GM19023 (cell line): Measurements from ENCODE around the gene ENPP6.

Source experiments
- ATAC-seq: cut with Tn5 transposase; IDR thresholded peaks from one replicate; pipeline ENCODE4 v1.9.1; 2021; ENCODE audit warnings: mild to moderate bottlenecking, moderate library complexity; ENCODE audit not compliant: unreplicated experiment

The ENPP6 gene

DNA sequence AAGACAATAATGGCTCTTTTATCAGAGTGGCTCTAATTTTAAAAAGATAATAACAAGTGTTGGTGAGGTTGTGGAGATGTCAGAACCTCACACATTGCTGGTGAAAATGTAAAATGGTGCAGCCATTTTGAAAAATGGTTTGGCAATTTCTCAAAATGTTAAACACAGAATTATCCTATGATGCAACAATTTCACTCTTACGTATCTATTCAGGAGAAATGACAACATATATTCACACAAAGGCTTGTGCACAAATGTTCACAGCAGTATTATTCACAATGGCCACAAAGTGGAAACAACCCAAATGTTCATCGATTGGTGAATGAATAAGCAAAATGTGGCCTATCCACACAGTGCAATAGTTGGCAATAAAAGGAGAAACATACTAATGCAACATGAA, 24.7 kb downstream of the ENPP6 start:
- ATAC-seq = no peak

DNA sequence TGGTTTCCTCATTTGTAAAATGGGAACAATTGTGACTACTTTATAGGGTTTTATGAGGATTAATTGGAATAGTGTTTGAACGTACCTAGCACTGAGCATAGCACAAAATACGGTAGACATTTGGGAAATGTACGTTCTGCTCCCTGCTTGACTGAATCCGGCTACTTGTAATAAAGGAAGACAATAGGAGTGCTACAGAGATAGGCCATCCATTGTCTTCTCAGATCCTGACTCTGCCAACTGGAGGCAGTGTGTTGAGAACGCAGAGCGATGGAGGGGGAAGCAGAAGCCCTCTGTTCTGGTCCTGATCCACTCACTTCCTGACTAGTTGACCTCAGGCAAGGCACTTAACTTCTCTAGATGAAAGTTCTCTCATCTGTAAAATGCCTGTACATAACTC, 26.4 kb downstream of the ENPP6 start:
- ATAC-seq = no peak

DNA sequence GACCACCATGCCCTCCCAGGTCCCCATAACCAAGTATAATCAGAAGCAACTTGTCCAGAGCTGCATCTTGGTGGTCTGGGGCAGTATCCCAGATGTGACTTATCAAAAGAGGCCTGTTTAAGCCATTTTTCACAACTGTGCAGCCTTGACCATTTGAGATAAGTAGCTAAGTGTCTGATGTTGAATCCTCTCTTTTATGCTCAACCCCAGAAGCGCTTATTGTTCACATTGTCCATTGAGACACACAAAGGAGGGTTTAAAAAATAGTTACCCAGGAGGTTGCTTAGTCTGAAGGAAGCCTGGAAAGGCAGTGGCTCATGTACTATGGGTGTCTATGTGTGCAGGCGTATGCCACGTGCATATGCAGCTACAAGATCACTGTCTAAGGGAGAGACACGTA, 27.0 kb downstream of the ENPP6 start:
- no peak for ATAC-seq

DNA sequence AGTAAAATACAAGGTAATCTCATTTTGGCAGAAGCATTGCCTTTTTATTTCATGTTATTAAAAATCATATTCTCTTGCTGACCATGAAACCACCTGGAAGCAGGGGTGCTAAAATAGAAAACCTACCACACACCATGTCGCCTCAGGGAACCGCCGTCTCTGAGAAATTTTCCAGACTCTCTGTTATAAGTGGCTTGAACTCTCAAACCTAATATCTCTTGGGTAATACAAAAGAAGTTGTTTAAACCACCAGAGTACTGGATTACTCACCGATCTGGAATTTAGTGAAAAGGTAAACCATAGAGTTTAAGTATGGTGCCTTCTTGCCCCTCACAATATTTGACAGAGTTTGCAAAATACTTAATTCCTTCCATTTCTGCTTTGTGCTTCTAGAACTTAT, 27.7 kb downstream of the ENPP6 start:
- ATAC-seq = no peak

DNA sequence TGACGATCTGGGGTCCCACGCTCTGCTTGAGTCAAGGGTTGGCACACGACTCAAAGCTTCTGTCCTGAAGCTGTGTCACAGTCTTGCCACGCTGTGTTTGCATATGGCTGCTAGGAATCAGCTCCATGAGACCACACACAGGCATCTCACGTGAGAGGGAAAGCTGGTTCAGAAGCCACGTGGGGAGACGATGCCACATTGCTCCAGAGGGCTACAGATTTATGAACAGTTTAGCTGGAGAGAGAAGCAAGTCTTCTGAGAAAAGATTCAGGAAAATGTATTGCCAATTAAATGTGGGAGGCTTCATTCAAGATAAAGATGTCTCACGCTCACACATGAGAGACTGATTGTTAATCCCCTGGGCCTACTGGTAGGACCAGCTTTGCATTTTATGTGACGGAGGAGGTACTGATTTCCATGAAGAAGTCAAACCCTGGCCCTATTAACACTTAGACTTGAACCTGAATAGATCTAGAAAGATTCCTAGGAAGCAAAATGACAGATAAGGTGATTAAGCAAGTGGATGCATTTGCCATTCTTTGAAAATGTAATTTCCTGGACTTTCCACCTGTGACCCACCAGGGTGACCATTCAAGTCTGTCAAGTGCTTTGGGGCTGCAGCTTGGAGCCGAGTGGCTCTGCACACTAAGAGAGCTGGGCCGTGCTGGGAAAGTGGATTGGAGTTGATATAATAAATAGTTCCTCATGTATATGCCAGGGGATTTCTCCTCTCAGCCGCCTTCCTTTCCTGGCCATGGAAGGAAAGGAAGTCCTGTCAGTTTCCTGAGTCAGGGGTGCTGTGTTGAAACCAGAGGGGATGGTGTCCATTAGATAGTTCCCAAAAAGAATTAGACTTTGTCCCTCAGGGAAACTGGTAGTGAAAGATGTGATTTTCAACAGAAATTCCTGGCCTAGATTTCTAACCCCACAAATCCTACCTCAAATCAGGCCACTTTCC, 29.0 kb downstream of the ENPP6 start:
- ATAC-seq = no peak

DNA sequence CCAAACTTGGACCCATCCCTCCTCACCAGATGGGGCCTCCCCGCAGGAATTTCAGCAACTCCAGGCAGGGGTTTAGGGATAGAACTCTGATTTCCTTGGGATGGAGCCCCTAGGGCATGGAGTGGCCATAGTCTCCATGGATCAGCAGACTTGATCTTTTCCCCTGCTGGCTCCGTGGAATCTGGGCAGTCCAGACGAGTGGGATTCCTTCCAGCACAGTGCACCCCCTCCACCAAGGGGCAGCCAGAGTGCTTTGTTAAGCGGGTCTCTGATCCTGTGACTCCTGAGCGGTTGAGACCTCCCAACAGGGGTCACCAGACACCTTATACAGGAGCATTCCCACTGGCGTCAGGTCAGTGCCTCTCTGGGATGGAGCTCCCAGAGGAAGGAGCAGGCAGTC, 40.4 kb downstream of the ENPP6 start:
- ATAC-seq = no peak

DNA sequence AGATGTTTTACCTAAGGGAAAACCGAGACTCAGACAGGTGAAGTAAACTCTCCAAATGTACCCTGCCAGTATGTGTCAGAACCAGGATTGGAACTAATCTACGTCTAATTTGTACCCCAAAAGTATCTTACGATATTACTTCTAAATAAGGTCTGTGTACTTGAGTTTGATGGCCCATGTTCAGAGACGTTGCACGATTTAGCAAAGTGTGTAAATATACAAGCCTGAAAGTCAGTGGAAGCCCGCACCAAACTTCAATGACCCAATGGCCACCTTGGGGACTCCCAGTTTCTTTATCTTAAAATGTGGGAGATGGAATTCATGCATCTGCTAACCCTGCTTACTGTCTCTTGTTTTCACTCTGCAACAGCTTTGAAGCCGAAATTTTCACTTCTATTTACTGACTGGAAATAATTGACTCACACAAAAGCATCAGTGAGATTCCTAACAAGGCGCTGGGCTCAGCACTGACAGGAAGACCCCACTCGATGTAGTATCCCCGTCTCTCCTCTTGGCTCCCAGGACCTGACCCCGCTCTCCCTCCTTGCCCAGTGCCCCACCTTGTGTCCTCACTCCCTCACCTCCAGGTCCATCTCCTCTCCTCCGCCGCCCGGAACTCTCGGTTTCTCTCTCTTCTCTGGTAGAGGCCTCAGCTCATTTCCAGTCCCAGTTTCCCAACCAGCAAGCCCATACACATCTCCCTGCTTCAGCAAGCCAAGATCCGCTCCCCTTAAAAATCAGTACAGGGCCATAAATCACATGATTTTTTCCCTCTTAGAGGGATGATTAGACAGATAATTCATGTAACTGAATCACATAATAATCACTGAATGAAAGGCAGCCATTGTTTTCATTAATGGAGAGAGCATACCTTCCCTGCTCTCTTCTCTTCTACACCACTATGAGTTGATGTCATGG, 42.8 kb downstream of the ENPP6 start:
- no peak for ATAC-seq

DNA sequence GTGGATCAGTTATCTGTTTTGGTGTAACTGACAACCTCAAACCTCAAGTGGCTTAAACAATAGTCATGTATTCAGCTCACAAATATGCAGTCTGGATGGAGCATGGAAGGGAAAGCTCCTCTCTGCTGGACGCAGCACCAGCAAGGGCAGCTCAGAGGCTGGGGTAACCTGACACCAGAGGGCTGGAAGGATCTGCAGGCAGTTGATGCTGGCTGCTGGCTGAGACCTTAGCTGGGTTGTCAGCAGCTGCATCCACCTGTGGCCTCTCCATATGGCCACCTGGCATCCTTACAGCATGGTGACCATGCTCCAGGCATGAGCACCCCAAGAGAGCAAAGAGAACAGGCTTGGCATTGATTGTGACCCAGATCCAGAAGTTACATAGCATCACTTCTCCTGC, 46.7 kb downstream of the ENPP6 start:
- no peak for ATAC-seq

DNA sequence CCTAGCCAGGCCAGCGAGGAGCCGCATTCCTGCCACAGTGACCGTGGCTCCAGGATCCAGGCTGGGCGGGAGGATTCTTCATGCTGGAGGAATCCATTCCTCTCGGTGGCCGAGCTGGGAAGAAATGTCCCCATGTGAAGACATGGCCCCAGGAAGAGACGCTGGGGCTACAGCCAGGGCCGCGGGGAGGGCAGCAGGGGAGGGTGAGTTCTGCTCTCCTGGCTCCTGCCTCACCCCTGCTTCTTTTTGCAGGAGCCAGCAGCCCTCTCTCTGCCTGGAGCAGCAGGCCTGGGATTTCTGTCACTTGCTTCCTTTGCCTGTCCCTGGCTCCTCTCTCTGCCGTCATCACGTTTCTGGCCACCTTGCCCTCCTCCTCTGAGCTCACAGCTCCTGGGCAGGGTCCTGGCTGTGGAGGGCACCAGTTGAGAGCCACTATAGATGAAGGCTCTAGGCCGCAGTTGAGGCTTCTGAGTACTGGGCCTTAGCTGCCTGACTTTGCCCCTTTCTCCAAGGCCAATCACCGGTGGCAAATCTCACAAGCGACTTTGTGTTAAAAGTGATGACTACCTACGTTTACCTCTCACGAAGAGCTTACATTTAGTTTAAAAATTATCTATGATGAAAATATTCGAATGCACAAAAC, 48.3 kb downstream of the ENPP6 start:
- no peak for ATAC-seq

DNA sequence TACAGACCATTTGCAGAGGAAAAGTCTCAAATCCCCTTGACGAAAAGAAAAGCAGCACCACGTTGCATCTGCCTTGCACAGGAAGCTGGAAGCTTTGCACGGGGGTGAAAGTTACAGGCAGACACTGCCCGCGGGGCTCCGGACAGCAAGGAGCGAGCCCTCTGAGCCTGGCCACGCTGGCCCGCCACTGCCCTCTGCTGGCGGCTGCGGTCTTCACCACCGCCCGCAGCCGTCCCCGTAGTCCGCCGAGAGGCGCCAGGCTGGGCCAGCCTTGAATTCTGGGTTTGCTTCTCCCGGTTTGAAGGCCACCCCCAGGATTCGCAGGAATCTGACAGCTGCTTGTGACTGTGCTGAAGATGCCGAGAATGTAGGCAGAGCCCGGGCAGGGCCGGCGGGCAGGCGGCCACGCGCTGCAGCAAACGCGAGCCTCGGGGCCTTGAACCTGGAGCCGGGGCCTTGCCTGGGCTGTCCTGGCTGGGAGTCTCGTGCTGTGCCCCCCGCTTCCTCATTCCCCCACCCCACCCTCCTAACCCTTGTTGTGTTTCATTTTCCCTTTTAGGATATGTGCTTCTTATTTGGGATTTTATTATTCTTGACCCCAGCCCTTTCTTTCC, 49.2 kb downstream of the ENPP6 start:
- ATAC-seq = peak; percentile 86

DNA sequence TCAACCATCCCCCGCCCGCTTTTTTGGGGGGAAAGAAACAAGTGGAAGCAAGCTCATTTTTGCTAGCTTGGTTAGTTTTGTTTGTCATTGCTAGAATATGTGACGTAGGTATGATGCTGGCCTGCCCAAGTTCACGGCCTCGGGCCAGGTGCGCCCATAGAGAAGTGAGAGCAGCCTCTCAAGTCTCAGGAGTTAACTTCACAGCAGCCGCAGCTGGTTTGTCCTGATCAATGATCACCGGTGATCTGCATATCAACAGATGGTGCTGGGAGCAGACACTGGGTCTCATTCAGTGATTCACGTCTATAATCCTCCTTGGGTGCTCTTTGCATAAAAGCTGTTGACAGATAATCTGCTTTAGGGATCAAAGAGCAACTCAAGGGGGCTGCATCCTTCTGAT, 50.1 kb downstream of the ENPP6 start:
- peak; percentile 60 for ATAC-seq

DNA sequence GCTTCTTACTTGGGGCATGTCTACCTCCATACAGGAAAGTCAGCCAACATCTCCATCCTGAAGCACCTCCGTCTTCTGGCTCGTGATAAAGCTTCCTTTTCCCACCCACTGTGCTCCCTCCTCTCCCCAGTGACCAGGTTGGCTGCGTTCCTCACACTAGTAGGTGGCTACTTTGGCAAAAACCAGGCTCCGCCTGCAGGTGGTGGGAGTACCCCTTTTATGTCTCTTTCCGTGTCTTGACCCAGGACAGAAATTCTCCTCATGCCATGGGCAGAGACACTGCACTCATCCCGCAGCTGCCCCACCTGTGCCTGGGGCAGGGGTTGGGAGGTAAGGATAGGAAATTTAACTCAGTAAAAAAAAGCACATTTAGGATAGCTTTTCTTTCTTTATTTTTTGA, 50.9 kb downstream of the ENPP6 start:
- no peak for ATAC-seq

DNA sequence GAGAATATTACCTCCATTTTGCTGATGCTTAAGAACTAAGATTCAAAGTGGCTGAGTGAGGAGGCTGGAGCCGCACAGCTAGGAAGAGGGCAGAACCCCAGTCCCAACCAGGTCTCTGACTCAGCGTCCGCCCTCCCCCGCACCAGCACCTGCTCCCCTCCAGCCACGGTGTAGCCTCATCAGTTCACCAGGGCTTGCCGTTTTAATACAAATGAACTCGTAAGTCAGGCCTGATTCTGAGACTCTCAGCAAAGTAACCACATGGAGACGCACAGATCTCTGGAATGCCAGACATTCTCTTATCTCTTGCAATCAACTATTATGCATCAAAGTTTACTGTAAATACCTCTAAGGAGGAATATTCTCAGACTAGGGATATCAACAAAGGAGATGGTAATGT, 52.4 kb downstream of the ENPP6 start:
- no peak for ATAC-seq

DNA sequence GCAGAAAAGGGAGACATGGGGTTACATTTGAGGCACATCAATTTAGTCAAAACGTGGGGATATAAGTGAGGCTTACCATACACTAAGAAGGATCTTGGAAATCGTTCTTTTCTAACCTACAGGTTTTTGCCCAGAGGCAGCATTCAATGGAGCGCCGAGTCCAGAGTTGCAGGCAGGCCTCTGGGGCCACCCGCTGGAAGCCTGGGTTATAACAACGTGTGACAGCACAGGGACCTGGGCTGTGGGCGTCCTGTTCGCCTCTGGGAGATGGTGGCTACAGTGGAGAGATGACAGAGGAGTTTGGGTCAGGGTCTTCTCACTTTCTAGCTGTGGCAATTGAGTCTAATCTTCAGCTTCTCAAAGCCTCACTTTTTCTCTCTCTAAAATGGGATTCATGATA, 53.9 kb downstream of the ENPP6 start:
- no peak for ATAC-seq

DNA sequence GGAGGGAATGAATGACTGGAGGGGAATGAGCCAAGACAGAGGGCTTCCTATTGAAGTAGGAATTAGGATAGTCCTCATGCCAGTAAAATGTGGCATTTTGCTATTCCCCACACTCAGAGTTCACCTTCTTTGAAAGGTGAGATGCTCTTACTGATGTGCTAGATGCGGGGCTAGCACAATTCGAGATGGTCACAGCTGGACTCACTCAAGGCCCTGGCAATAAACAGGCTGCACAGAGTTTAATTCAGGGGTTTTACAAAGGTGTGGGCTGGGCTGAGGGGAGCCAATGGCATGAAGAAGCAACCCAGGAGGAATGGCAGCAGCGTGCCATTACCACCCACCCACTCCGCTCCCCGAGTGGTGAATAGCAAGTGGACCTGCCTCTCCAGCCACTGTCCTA, 55.1 kb downstream of the ENPP6 start:
- no peak for ATAC-seq

DNA sequence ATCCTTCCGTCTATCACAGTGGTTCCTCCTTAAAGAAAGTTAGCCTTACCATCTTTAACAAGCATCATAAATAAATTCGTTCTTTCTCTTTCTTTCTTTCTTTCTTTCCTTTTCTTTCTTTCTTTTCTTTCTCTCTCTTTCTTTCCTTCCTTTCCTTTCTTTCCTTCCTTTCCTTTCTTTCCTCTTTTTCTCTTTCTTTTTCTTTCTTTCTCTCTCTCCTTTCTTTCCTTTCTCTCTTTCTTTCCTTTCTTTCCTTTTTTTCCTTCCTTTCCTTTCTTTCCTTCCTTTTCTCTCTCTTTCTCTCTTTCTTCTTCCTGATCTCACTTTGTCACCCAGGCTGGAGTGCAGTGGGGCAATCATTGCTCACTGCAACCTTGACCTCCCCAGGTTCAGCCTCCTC, 60.4 kb downstream of the ENPP6 start:
- ATAC-seq = no peak

DNA sequence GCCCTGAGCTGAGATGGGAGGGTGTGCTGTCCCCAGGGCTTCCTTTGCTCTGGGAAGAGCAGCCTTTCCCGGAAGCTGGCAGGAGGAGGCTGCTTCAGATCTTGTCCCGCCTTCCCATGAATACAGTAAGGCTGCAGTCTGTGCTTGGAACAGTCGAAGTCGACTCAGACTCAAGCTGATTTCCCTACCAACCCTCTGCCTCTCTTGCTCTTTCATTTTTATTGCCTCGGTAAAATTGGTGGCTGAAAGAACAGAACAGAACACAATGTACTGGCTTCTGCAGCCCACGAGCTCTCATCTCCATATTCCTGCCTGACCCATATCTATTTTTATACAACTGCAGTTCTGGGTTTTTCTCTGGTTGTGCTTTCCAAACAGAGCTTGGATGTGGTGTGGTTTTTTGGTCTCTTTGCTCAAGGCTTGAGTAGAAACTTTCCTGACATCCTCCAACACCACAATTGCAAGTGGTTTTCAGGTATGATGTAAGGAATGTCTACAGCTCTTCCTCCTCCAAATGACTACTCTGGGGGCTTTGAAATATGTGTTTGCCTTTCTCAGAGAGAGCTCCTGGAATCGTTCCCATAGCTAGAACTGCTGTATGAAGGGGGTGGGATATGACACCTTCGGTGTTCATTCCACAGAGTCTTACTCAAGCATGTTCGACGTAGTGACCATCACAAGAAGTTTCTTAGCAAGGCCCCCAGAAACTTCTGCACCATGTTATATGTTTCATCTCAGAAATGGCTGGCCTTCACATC, 61.3 kb downstream of the ENPP6 start:
- ATAC-seq = no peak

DNA sequence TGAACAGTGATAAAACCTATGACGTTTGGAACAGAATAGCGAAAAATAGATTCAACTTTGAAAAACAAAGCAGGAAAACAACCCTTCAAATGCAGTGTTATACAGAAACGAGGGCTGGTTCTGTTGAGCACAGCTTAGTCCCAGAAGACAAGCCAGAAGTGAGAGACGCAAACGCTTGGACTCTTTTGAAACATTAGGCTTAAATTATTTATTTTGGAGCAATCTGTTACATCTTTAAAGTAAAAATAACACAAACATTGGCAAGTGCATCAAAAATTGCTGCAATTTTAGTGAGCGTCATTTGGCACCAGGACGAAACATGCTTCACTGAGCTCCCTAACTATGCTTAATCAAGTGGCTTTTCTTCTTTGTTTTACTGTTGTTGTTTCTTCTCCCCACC, 63.5 kb downstream of the ENPP6 start:
- ATAC-seq = no peak

DNA sequence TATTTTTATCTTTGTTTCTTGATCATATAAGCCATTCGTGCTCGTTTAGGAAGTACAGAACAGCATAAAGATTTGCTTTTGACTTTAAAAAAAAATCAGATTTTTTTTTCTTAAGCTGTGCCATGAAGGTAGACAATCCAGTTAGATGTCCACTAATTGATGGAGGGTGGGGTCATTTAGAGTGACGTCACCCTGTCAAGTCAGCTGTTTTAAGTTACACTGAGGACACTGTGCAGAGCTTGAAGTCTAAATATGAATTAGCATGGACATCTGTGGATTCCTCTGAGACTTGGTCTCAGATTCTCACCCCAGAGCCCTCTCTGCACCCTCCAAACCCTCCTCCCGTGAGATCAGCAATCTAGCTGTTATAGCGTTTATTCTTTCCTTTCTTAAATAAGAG, 63.9 kb downstream of the ENPP6 start:
- ATAC-seq = no peak

DNA sequence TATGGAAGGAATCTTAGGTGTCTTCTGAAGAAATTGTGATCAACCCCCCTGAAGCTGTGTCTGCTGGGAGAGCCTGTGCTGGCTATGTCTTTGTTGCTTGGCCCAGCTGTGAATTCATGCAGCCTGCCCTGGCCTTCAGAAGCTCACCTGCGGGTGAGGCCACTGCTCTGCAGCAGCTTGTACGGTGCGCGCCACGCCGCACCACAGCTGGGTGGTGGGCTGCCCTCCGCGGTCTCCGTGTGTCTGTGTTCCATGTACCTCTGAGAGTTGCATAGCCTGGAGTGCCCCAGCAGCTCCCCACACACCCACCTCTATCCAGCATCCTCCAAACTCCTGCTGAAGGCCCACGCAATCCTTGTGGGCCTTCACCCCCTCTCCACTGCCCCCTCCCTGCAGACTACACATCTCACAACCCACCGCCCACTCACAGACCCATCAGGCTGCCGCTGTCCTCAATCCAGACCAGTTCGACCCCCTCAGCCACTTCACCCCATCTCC, 65.6 kb downstream of the ENPP6 start:
- no peak for ATAC-seq
